Endometrium (tissue), 2 donors: Measurements from ENCODE around the gene MTCL1.

ENCODE experiments used
- FAIRE-seq: peaks from 2 replicates; lab custom pipeline; 2012; peaks lifted over from hg19 to GRCh38; lab: Jason Lieb, UNC
- donor health status: control.
- donor health status: control.

Gene MTCL1

DNA sequence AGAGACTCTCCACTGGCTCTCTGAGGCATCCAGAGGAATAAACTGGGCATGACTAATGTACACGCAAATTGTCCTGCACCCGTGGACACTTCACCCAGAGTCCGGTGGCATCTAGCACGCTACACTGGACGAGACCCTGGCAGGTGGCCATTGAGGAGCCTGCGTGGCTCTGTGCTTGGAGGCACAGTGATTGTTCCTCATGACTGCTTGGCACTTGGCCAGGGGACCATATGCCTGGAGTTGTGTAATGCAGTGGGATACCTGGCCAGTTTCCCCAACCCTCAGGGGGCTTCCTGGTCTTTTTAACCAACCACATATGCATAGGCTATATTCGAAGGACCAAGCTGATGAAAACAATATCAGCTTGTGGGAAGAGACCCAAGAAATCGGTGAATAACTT, 66.6 kb downstream of the MTCL1 start:
- FAIRE-seq: no peak

DNA sequence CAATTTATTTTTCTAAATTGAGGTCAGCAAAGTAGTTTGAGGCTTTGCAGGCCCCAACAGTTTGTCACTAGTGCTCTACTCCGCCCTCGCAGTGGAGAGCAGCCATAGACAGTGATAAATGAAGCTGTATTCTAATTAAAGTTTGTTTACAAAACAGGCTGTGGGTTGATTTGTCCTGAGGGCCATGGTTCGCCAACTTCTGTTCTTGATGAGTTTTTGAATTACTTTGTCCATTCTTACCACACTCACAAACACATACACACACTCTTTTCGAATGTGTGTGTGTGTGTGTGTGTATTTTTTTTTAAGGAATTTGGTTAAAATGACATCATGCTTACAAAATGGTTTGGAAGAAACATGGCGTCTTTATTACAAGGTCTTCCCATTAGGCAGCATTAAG, 68.6 kb downstream of the MTCL1 start:
- peak; percentile 86 for FAIRE-seq

- no peak for FAIRE-seq
Measured at GRCh38 chr18:8776013-8776943, 70.9 kb downstream of the MTCL1 start.

GRCh38 chr18:8777846-8778245, 72.5 kb downstream of the MTCL1 start:
- FAIRE-seq: no peak

DNA sequence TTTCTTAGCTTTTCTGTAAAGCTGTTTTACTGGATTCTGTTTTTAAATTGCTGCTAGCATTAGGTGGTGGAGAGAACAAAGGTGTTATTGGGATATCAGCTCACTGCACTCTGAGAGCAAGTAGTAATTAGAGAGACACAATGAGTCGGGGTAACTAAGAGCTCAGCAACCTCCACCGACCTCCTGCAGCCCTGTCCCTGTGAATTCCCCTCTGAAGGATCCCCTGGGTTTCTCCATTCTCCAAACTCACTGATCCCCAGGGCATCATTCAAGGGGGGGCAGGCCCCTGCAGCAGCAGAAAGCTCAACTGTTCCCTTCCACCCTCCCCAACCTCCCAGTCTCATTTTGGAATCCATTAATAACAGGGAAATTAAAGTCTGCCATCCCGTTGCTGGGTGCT, 73.0 kb downstream of the MTCL1 start:
- FAIRE-seq: no peak

DNA sequence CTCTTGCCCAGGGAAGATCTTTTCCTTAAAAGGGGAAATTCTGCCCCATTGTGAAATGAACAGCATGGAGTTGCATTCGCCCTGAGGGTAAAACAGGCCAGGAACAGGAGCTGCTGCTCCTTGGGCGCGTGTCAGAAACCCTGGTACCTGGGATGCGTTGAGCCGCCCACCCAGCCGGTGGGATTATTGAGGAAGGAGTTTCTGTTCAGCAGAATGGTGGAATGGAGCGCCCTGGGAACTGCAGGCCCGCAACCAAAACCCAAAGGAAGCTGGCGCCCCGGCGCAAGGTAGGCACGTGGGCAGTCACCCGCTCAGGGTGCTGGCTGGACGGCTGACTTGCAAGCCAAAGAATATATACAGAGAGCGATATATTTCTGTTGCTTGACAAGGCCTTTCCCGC, 73.5 kb downstream of the MTCL1 start:
- FAIRE-seq: no peak

GRCh38 chr18:8779251-8779650, 73.9 kb downstream of the MTCL1 start:
- FAIRE-seq: no peak

GRCh38 chr18:8780227-8780626, 74.9 kb downstream of the MTCL1 start:
- no peak for FAIRE-seq

GRCh38 chr18:8781671-8782070, 76.3 kb downstream of the MTCL1 start:
- no peak for FAIRE-seq

- FAIRE-seq: no peak
Measured at GRCh38 chr18:8783335-8783993, 78.1 kb downstream of the MTCL1 start.

GRCh38 chr18:8783994-8784530, 78.7 kb downstream of the MTCL1 start:
- no peak for FAIRE-seq

GRCh38 chr18:8785261-8785660, 79.9 kb downstream of the MTCL1 start:
- no peak for FAIRE-seq

- no peak for FAIRE-seq
Measured at GRCh38 chr18:8785855-8786482, 80.6 kb downstream of the MTCL1 start.

GRCh38 chr18:8786483-8787370, 81.4 kb downstream of the MTCL1 start:
- no peak for FAIRE-seq

DNA sequence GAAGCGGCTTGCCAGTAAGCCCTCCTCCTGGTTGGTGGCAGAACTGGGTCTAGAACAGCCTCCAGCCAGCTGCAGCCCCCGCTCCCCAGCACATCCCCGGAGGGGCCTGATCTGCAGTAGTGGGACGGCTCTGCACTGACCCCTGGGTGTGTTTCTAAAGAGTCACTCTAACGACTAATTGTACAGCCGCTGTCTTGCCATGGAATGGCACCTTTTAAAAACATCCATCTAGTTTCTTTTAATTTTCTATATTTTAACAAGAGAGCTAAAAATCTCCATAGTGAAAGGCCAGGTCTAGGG, 82.0 kb downstream of the MTCL1 start:
- no peak for FAIRE-seq

- FAIRE-seq: no peak
Measured at GRCh38 chr18:8787794-8788193, 82.4 kb downstream of the MTCL1 start.

DNA sequence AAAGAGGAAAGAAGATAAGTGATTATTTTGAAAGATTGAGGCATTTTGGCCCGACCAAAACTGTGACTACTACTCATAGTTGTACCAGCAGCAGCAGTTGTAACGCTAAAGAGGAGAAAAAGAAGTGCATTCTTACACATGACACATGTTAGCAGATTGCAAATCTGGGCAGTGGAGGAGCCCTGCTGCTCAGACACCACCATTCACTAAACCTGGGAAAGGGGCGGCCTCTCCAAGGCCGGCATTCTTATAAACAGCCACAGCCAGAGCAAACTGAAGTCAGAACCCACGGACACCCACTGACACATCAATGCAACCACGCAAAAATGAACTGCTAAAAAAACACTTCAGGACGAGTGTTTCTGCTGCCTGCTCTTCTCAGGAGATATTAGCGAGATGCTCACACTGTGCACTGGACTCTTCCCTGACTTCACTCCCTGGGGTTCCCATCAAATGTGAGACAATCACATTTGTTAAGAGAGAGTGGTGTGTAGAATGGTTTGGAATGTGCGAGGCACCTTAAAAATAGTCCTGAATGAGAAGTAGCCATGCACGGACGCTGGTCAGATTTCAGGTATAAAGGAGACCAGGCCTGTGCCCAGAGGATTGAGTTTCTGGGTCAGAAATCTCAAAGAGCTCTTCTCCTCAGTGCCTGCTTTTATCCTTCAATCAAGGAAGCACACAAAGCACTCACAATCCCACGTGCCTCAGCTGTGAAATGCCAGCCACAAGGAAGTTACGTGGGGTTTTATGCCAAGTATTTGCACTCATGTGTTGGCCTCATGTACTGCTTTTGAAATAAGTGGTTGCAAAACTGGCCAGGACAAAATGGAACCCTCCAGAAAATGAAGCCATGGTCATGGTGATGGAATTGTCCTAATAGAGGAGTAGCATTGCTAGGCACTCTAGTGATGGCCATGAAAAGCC, 83.4 kb downstream of the MTCL1 start:
- no peak for FAIRE-seq

- no peak for FAIRE-seq
Measured at GRCh38 chr18:8791171-8791651, 85.9 kb downstream of the MTCL1 start.

- FAIRE-seq: no peak
Measured at GRCh38 chr18:8792688-8793316, 87.4 kb downstream of the MTCL1 start.
